Osteocyte (in vitro differentiated cells): Measurements from ENCODE around the gene PRKG1. TPM values are rescaled to one million over a fixed set of nuclear protein-coding genes. Genes with fewer than 3 reads are reported as not detected.
A peak's percentile ranks its signal among the peaks of the same experiment; 100 is the strongest.

Experiments
- DNase-seq: peaks from one replicate; pipeline ENCODE4 v3.0.0; 2021; ENCODE audit warnings: mixed read lengths; ENCODE audit not compliant: unreplicated experiment; ENCODE audit errors: extremely low spot score
- H3K27ac Mint-ChIP-seq: one replicate; pipeline ENCODE4 v1.8.0; 2021; ENCODE audit warnings: mild to moderate bottlenecking, mixed read lengths; ENCODE audit not compliant: unreplicated experiment
- H3K27me3 Mint-ChIP-seq: one replicate; pipeline ENCODE4 v1.8.0; 2021; ENCODE audit warnings: mixed read lengths; ENCODE audit not compliant: unreplicated experiment
- H3K36me3 Mint-ChIP-seq: one replicate; pipeline ENCODE4 v1.8.0; 2021; ENCODE audit warnings: mixed read lengths; ENCODE audit not compliant: unreplicated experiment
- H3K4me1 Mint-ChIP-seq: one replicate; pipeline ENCODE4 v1.8.0; 2021; ENCODE audit warnings: mixed read lengths; ENCODE audit not compliant: unreplicated experiment
- H3K4me3 Mint-ChIP-seq: one replicate; pipeline ENCODE4 v1.8.0; 2021; ENCODE audit warnings: mild to moderate bottlenecking, moderate library complexity, mixed read lengths; ENCODE audit not compliant: unreplicated experiment
- H3K9me3 Mint-ChIP-seq: one replicate; pipeline ENCODE4 v1.8.0; 2021; ENCODE audit warnings: mixed read lengths; ENCODE audit not compliant: unreplicated experiment
- CTCF ChIP-seq: fragments of 200-600 bp; sonication (generic); IDR thresholded peaks from 2 replicates; pipeline ENCODE4 v1.5.0; 2021; ENCODE audit warnings: antibody characterized with exemption, mild to moderate bottlenecking, moderate library complexity
- total RNA-seq: library from RNA; stranded (reverse); gene quantifications from 2 replicates; pipeline ENCODE4 v1.2.1, GENCODE V29; 2021

The PRKG1 gene
- total RNA-seq, 1 donor from 2014 or later, result 10.8 TPM

- Mint-ChIP-seq H3K9me3 (no peaks in the 10 kb centered on the region), H3K36me3 (no peaks in the 10 kb centered on the region), H3K4me3 (no peak overlapping the region), H3K27ac (no peak overlapping the region), H3K27me3 (no peaks in the 10 kb centered on the region), H3K4me1 (no peaks in the 10 kb centered on the region)
- no peak for TF ChIP-seq CTCF
- no peak for DNase-seq
Observed at GRCh38 chr10:51215951-51216834, 141.9 kb downstream of the PRKG1 start.

GRCh38 chr10:51217505-51217904, 143.2 kb downstream of the PRKG1 start:
- Mint-ChIP-seq H3K9me3 (no peaks in the 10 kb centered on the region), H3K36me3 (no peaks in the 10 kb centered on the region), H3K27me3 (no peaks in the 10 kb centered on the region), H3K4me1 (no peaks in the 10 kb centered on the region), H3K27ac (no peak overlapping the region), H3K4me3 (no peak overlapping the region)
- no peak for TF ChIP-seq CTCF
- DNase-seq, result no peak

- Mint-ChIP-seq H3K4me3 (peak overlapping the region; percentile 57), H3K27me3 (no peaks in the 10 kb centered on the region), H3K4me1 (peaks cover 16% of the 10 kb centered on the region), H3K36me3 (no peaks in the 10 kb centered on the region), H3K27ac (peak overlapping the region; percentile 93), H3K9me3 (no peaks in the 10 kb centered on the region)
- TF ChIP-seq CTCF, result no peak
- no peak for DNase-seq
Observed at GRCh38 chr10:51224671-51225161, 150.4 kb downstream of the PRKG1 start.

GRCh38 chr10:51227897-51228713, 153.8 kb downstream of the PRKG1 start:
- no peak for TF ChIP-seq CTCF
- no peak overlapping the region for H3K27ac Mint-ChIP-seq
- no peaks in the 10 kb centered on the region for H3K27me3 Mint-ChIP-seq
- no peaks in the 10 kb centered on the region for H3K36me3 Mint-ChIP-seq
- H3K4me1 Mint-ChIP-seq, result peaks cover 16% of the 10 kb centered on the region
- no peak overlapping the region for H3K4me3 Mint-ChIP-seq
- H3K9me3 Mint-ChIP-seq, result no peaks in the 10 kb centered on the region
- no peak for DNase-seq

- no peaks in the 10 kb centered on the region for H3K9me3 Mint-ChIP-seq
- DNase-seq, result no peak
- no peak overlapping the region for H3K4me3 Mint-ChIP-seq
- H3K36me3 Mint-ChIP-seq, result no peaks in the 10 kb centered on the region
- H3K27me3 Mint-ChIP-seq, result no peaks in the 10 kb centered on the region
- H3K4me1 Mint-ChIP-seq, result peaks cover 20% of the 10 kb centered on the region
- TF ChIP-seq CTCF, result no peak
- H3K27ac Mint-ChIP-seq, result no peak overlapping the region
Observed at GRCh38 chr10:51228714-51229100, 154.4 kb downstream of the PRKG1 start.
